BE2C (cell line): ENCODE measurements around the gene CACNA1A.

ENCODE experiments used
- DNase-seq: peaks from one replicate; pipeline ENCODE4 v3.0.0-alpha.2; 2020
- H3K27me3 ChIP-seq: fragments of 250-450 bp; sonication (Bioruptor Pico); 2 replicates; pipeline ENCODE4 v1.5.1; 2020; ENCODE audit warnings: mild to moderate bottlenecking
- H3K36me3 ChIP-seq: fragments of 250-450 bp; sonication (Bioruptor Pico); 2 replicates; pipeline ENCODE4 v1.5.1; 2020; ENCODE audit warnings: mild to moderate bottlenecking
- H3K4me1 ChIP-seq: fragments of 250-450 bp; sonication (Bioruptor Pico); 2 replicates; pipeline ENCODE4 v1.5.1; 2020
- H3K4me3 ChIP-seq: 2 replicates; pipeline ENCODE4 v1.5.1; 2011; ENCODE audit warnings: low read depth, low read length
- H3K9me3 ChIP-seq: fragments of 250-450 bp; sonication (Bioruptor Pico); 2 replicates; pipeline ENCODE4 v1.5.1; 2020
- TF ChIP-seq, protein P1 (sequence below): IDR thresholded peaks from 2 replicates; pipeline ENCODE4 v1.5.1; 2012; ENCODE audit warnings: mild to moderate bottlenecking, low read depth, low read length

The CACNA1A gene

DNA sequence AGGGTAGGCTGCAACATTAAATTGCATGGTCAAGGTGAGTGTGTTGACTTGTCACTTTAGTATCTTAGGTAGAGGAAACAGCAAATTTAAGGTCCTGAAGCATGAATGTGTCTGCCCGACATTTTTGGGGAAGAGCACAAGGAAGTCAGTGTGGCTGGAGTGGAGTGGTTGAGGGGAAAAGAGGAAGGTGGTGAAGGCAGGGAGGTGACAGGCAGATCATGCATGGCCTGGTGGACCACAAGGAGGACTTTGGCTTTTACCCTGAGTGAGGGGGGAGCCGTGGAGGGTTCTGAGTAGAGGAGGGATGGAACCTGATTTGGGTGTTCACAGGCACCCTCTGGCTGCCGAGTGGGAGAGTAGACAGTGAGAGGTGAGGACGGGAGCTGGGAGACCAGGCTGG, 188.1 kb downstream of the CACNA1A start:
- Histone ChIP-seq H3K36me3 (no peaks in the 10 kb centered on the region), H3K4me1 (no peaks in the 10 kb centered on the region), H3K9me3 (no peaks in the 10 kb centered on the region), H3K27me3 (no peaks in the 10 kb centered on the region), H3K4me3 (no peak overlapping the region)
- DNase-seq = no peak
- TF ChIP-seq, protein P1, sequence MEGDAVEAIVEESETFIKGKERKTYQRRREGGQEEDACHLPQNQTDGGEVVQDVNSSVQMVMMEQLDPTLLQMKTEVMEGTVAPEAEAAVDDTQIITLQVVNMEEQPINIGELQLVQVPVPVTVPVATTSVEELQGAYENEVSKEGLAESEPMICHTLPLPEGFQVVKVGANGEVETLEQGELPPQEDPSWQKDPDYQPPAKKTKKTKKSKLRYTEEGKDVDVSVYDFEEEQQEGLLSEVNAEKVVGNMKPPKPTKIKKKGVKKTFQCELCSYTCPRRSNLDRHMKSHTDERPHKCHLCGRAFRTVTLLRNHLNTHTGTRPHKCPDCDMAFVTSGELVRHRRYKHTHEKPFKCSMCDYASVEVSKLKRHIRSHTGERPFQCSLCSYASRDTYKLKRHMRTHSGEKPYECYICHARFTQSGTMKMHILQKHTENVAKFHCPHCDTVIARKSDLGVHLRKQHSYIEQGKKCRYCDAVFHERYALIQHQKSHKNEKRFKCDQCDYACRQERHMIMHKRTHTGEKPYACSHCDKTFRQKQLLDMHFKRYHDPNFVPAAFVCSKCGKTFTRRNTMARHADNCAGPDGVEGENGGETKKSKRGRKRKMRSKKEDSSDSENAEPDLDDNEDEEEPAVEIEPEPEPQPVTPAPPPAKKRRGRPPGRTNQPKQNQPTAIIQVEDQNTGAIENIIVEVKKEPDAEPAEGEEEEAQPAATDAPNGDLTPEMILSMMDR = no peak

DNA sequence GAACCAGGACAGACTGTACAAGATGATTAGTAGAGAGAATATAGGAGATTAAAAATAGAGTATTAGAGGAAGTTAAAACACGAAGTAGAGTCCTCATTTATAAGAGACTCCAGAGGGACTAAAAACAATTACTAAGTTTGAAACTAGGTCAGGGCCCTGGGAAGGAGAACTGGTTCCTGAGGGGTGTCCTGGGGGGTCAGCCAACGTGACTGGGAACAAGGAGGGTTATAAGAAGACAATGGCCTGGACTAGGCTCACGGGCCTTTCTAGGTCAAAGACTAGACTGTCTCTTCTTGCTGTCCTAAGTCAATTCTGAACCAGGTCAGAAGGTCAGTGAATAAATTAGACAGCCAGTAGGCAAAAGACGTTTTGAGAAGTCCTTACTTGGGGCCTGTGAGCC, 190.8 kb downstream of the CACNA1A start:
- Histone ChIP-seq H3K36me3 (no peaks in the 10 kb centered on the region), H3K27me3 (no peaks in the 10 kb centered on the region), H3K9me3 (no peaks in the 10 kb centered on the region), H3K4me1 (no peaks in the 10 kb centered on the region), H3K4me3 (no peak overlapping the region)
- DNase-seq = no peak
- TF ChIP-seq, protein P1 = no peak

DNA sequence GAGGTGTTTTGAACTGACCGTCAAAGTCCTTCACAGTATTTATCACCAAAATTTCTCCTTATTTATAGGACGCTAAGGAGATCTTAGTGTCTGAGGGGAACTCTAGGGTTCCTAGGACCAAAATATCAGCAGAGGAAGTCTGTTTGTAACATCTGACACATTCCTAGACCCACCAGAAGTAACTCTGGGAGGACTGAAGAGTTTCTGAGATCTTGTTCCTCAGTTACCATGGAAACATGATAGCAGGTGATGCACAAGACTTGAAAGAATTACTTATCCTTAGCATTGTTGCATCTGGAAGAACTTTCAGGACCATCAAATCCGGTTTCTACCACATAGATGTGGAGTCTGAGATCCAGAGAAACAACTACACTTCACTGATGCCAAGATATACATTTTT, 191.5 kb downstream of the CACNA1A start:
- Histone ChIP-seq H3K9me3 (no peaks in the 10 kb centered on the region), H3K36me3 (no peaks in the 10 kb centered on the region)

DNA sequence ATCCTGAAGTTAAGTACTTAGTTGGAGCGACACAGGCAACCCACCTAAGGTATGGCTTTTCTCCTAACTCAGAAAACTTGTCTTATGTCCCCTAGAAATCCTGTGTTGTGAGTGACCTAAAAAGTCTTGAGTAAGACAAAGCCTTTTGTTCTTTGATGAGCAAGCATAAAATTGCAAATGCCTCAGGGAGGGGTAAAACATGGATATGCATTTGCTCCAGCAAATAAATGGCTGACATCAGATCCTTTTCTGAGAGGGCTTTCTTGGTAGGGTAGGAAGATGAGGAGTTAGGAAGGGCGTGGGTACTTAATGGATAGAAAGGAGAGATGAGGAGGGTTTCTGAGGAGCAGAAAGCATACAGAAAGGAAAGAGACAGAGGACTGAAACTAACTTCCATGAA, 192.4 kb downstream of the CACNA1A start:
- DNase-seq = no peak
- TF ChIP-seq, protein P1 = no peak
- no peaks in the 10 kb centered on the region for H3K36me3 ChIP-seq
- no peak overlapping the region for H3K4me3 ChIP-seq
- H3K27me3 ChIP-seq = no peaks in the 10 kb centered on the region
- no peaks in the 10 kb centered on the region for H3K4me1 ChIP-seq
- H3K9me3 ChIP-seq = no peaks in the 10 kb centered on the region

More for the DNA sequence above, 191.5 kb downstream of the CACNA1A start:
- no peak overlapping the region for H3K4me3 ChIP-seq
- no peaks in the 10 kb centered on the region for H3K27me3 ChIP-seq
- no peak for DNase-seq
- no peaks in the 10 kb centered on the region for H3K4me1 ChIP-seq
- TF ChIP-seq, protein P1 = no peak

DNA sequence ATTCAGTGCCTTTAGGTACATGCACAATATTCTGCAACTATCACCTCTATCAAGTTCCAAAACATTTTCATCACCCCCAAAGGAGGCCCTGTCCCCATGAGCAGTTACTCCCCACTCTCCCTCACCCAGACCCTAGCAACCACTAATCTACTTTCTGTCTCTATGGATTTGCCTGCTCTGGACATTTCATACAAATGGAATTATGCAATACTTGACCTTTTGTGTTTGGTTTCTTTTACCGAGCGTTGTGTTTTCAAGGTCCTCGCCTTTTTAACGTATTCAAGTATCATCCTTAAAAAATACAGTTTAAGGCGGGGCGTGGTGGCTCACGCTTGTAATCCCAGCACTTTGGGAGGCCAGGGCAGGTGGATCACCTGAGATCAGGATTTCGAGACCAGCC, 196.4 kb downstream of the CACNA1A start:
- H3K4me3 ChIP-seq = no peak overlapping the region
- no peaks in the 10 kb centered on the region for H3K9me3 ChIP-seq
- H3K27me3 ChIP-seq = peaks cover 26% of the 10 kb centered on the region
- no peaks in the 10 kb centered on the region for H3K4me1 ChIP-seq
- H3K36me3 ChIP-seq = no peaks in the 10 kb centered on the region
- DNase-seq = no peak
- TF ChIP-seq, protein P1 = no peak

DNA sequence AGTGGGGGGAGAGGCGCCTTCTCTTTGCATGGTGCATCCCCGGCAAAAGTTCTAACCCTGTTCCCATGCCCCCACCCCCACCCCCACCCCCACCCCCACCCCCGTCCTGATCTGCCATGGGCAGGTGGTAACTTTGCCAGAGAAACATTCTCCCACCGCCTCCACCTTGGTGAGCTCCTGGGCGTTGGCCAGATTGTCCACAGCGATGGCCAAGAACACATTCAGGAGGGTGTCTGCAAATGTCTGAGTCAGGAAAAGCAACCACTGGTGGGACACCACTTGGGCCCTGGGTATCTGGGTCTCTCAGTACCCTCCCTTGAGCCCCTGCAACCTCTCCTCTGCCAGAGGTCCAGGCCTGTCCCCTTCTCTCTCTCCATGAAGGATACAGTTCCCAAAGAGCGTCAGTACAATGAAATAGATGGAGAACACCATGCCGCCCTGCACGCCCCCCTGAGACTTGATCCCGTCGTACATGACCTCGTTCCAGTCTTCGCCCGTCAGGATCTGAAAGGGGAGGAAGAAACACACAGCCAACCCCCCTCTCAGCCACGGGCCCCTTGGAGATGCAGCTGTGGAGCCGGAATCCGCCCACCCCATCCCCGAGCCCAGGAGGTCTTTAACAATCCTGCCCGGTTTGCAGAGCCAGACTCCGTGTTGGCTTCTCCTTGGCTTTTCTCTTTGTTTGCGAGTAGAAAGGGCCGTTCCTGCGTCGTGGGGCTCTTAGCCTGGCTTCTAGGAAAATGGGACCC, 202.7 kb downstream of the CACNA1A start:
- DNase-seq = no peak
- Histone ChIP-seq H3K36me3 (no peaks in the 10 kb centered on the region), H3K4me1 (no peaks in the 10 kb centered on the region), H3K9me3 (no peaks in the 10 kb centered on the region), H3K4me3 (no peak overlapping the region), H3K27me3 (peaks cover 39% of the 10 kb centered on the region)
- TF ChIP-seq, protein P1 = no peak
